Measurements from ENCODE around the gene CSNK1E.
A peak's percentile ranks its signal among the peaks of the same experiment; 100 is the strongest.
"Not testable (repeated sequence)": the region's sequence is repeated elsewhere in the genome, so short reads cannot be mapped to it uniquely, and the experiment has no call there.

Gene CSNK1E

GRCh38 chr22:38317122-38317994, at the start of gene CSNK1E:
Gene CSNK1E (minus strand): TSS chr22:38317433. CDS start chr22:38314157, 3,276 bp downstream.
- no peak for TF ChIP-seq CTCF (IDR thresholded peaks at IDR 0.05; ENCODE audit: extremely low read depth, insufficient read depth, missing control alignments)
- DNase-seq (ENCODE audit: low spot score): peak; percentile 95
- in situ Hi-C loops (cut with MboI; ENCODE audit: low pct_unique_long_range_greater_than_20kb, low sequenced_read_pairs, unreplicated experiment): no loop called here

DNA sequence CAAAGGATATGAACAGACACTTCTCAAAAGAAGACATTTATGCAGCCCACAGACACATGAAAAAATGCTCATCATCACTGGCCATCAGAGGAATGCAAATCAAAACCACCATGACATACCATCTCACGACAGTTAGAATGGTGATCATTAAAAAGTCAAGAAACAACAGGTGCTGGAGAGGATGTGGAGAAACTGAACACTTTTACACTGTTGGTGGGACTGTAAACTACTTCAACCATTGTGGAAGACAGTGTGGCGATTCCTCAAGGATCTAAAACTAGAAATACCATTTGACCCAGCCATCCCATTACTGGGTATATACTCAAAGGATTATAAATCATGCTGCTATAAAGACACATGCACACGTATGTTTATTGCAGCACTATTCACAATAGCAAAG, 48.6 kb upstream of the CSNK1E start:
- DNase-seq (ENCODE audit: low spot score); in situ Hi-C loops (cut with MboI; ENCODE audit: low pct_unique_long_range_greater_than_20kb, low sequenced_read_pairs, unreplicated experiment): not testable (repeated sequence)

DNA sequence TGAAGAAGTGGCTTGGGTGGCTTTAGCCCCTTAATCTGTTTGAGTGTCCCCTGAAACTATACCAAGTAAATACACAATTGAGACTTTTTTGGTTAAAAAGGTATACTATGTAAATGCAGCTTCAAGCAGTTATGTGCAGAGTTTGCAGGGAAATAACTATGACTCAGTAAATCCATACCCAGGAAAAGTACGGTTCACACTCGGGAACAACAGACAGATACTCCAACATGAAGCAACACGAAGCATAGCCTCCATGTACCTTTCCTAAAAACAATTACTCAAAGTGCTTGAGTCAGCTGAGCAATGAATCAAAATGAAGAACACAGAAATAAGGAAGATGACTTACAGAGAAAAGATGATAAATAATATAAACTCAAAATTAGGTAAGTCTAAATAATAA, 47.9 kb upstream of the CSNK1E start:
- DNase-seq (ENCODE audit: low spot score); in situ Hi-C loops (cut with MboI; ENCODE audit: low pct_unique_long_range_greater_than_20kb, low sequenced_read_pairs, unreplicated experiment): not testable (repeated sequence)

- in situ Hi-C loops (cut with MboI; ENCODE audit: low pct_unique_long_range_greater_than_20kb, low sequenced_read_pairs, unreplicated experiment); DNase-seq (ENCODE audit: low spot score): not testable (repeated sequence)
These were observed 43.3 kb upstream of the CSNK1E start for GRCh38 chr22:38360560-38360959.

DNA sequence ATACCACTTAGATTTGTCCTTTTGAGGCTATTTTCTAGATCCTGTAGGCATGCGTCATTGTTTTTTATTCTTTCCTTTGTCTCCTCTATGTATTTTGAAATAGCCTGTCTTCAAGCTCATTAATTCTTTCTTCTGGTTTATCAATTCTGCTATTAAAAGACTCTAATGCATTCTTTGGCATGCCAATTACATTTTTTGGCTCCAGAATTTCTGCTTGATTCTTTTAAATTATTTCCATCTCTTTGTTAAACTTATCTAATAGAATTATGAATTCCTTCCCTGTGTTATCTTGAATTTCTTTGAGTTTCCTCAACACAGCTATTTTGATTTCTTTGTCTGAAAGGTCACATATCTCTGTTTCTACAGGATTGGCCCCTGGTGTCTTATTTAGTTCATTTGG, 42.6 kb upstream of the CSNK1E start:
- DNase-seq (ENCODE audit: low spot score); in situ Hi-C loops (cut with MboI; ENCODE audit: low pct_unique_long_range_greater_than_20kb, low sequenced_read_pairs, unreplicated experiment): not testable (repeated sequence)

DNA sequence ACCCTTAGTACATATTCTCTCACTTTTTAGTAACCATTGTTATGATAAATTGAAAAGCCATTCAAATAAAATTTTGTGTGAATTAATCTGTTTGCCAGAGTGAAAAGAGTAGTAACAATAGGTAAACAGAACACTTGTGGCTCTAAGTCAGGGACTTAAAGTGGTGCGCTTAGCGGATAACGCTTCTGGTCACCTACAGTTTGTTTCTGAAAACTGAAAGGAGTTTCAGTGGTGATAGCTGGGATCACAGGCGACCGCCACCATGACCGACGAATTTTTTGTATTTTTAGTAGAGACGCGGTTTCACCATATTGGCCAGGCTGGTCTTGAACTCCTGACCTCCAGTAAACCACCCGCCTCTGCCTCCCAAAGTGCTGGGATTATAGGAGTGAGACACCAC, 40.7 kb upstream of the CSNK1E start:
- in situ Hi-C loops (cut with MboI; ENCODE audit: low pct_unique_long_range_greater_than_20kb, low sequenced_read_pairs, unreplicated experiment); DNase-seq (ENCODE audit: low spot score): not testable (repeated sequence)

- in situ Hi-C loops (cut with MboI; ENCODE audit: low pct_unique_long_range_greater_than_20kb, low sequenced_read_pairs, unreplicated experiment): no loop called here
- peak; percentile 4 for DNase-seq (ENCODE audit: low spot score)
- TF ChIP-seq CTCF (IDR thresholded peaks at IDR 0.05; ENCODE audit: extremely low read depth, insufficient read depth, missing control alignments): no peak
These were observed 38.0 kb upstream of the CSNK1E start for GRCh38 chr22:38355275-38355674.

DNA sequence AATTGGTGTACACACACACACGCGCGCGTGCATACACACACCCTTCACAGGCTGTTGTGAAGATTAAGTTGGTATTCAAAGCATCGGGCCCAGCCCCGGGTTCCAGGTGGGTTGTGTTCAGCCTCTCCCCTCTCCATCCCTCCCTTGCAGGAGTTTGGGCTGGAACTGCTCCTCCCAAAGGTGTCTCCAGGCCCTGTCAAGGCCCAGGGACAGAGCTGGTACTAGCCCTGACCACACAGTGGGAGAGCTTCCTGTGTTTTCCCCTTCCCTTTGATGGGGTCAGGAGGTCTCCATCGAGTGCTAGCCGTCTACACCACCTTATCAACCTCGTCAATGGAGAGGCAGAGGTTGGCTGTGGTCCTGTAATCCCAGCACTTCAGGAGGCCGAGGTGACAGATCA, 36.5 kb upstream of the CSNK1E start:
- peak; percentile 13 for DNase-seq (ENCODE audit: low spot score)
- in situ Hi-C loops (cut with MboI; ENCODE audit: low pct_unique_long_range_greater_than_20kb, low sequenced_read_pairs, unreplicated experiment): no loop called here
- TF ChIP-seq CTCF (IDR thresholded peaks at IDR 0.05; ENCODE audit: extremely low read depth, insufficient read depth, missing control alignments): no peak

DNA sequence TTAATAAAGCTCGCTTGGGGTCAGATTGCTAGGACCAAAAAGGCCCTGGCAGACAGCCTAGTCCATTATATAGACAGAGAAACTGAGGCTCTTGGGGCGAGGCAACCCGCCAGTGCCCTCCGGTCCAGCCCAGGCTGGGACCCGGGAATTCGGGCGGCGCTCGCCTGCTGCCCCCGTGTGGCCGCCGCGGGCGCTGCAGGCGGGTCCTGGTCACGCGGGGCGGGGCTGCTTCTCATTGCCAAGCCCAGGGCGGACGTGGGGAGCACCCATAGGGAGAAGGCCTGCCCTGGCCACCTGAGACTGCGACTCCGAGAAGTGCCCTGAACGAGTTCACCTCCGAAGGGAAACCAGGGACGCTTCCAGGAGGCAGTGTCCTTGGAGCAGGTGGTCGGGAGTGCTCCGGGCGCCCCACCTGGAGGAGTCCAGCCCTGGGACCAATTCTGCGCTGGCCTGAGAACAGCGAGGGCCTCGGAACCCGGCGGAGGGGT, 36.0 kb upstream of the CSNK1E start:
- peak; percentile 83 for DNase-seq (ENCODE audit: low spot score)
- TF ChIP-seq CTCF (IDR thresholded peaks at IDR 0.05; ENCODE audit: extremely low read depth, insufficient read depth, missing control alignments): peak; percentile 100
- in situ Hi-C loops (cut with MboI; ENCODE audit: low pct_unique_long_range_greater_than_20kb, low sequenced_read_pairs, unreplicated experiment): no loop called here
